Transverse colon (tissue), 4 donors: ENCODE data around the gene SARS2. TPM values are rescaled to one million over a fixed set of nuclear protein-coding genes. Genes with fewer than 3 reads are reported as not detected.

Source experiments
- DNase-seq: peaks from one replicate; pipeline ENCODE4 v3.0.0-alpha.2; 2019
- H3K27ac ChIP-seq, 4 donors: fragments of 200-600 bp; sonication (generic); 2 replicates each; pipeline ENCODE4 v1.5.1; 2016 to 2018; ENCODE audit warnings: inconsistent platforms in 4 of 4
- H3K27me3 ChIP-seq: fragments of 200-600 bp; sonication (generic); 2 replicates; pipeline ENCODE4 v1.5.1; 2017; ENCODE audit warnings: inconsistent platforms
- H3K36me3 ChIP-seq, 4 donors: fragments of 200-600 bp; sonication (generic); 2 replicates each; pipeline ENCODE4 v1.5.1; 2017 to 2019; ENCODE audit warnings: inconsistent platforms in 4 of 4
- H3K4me1 ChIP-seq, 4 donors: fragments of 200-600 bp; sonication (generic); 2 replicates each; pipeline ENCODE4 v1.5.1; 2017 to 2020; ENCODE audit warnings: inconsistent platforms in 4 of 4
- H3K4me3 ChIP-seq, 4 donors: fragments of 200-600 bp; sonication (generic); 1 replicate in 1 of 4; 2 replicates in 3 of 4; pipeline versions ENCODE4 v1.5.1 to v1.6.1; 2017 to 2019; ENCODE audit warnings: inconsistent platforms in 4 of 4
- H3K9me3 ChIP-seq, 2 donors: fragments of 200-600 bp; sonication (generic); 2 replicates each; pipeline ENCODE4 v1.5.1; 2017 to 2019; ENCODE audit warnings: inconsistent platforms in 2 of 2
- EP300 ChIP-seq: sonication (generic); formaldehyde crosslinking; IDR thresholded peaks from one replicate; pipeline ENCODE4 v1.6.1; 2017; ENCODE audit warnings: antibody characterized with exemption, low read depth
- POLR2A ChIP-seq: fragments of 450-650 bp; IDR thresholded peaks from one replicate; pipeline ENCODE4 v1.6.1; 2016; ENCODE audit warnings: antibody characterized with exemption, mild to moderate bottlenecking, moderate library complexity
- POLR2AphosphoS5 ChIP-seq, 3 donors: sonication (generic); formaldehyde crosslinking; IDR thresholded peaks; one replicate each; pipeline ENCODE4 v1.6.1; 2016; ENCODE audit warnings: antibody characterized with exemption in 3 of 3
- WGBS, 2 donors: methylation state at CpG; one replicate each; pipeline ENCODE4 v1.1.5; 2018; ENCODE audit warnings: low coverage in 1 of 2; 5-methylcytosine and 5-hydroxymethylcytosine counted together
- in situ Hi-C, 4 donors: fragments of 200-750 bp; cut with MboI; loops; one replicate each; pipeline versions ENCODE4 v1.15.0 to v1.15.1; 2017; ENCODE audit warnings: low sequenced_read_pairs in 3 of 4, low pct_ligation_motif_present in 1 of 4, low pct_unique_long_range_greater_than_20kb in 1 of 4
- intact Hi-C: fragments of 100-400 bp; cut with DNase I; formaldehyde crosslinking; loops from one replicate; pipeline ENCODE4 v1.15.1; 2023; ENCODE audit warnings: low total_unique reads
- total RNA-seq, 4 donors: library from RNA; depleted of rRNA; stranded (reverse); fragments of >200 nt; gene quantifications; one replicate each; pipeline ENCODE4 v1.1.0, GENCODE V29; 2016
- TF ChIP-seq, protein P1 (sequence below), 5 experiments: fragments of 200-600 bp in 3 of 5; fragments of 450-650 bp in 2 of 5; sonication (generic) in 3 of 5; IDR thresholded peaks; 1 replicate in 2 of 5; 2 replicates in 3 of 5; pipeline ENCODE4 v1.5.1; 2016 to 2017; ENCODE audit warnings: antibody characterized with exemption in 5 of 5, inconsistent platforms in 3 of 5, mild to moderate bottlenecking in 2 of 5, moderate library complexity in 1 of 5

Gene SARS2
- total RNA-seq, 4 donors from 2014 or later = 21.4 to 186 (median 42.7) TPM

DNA sequence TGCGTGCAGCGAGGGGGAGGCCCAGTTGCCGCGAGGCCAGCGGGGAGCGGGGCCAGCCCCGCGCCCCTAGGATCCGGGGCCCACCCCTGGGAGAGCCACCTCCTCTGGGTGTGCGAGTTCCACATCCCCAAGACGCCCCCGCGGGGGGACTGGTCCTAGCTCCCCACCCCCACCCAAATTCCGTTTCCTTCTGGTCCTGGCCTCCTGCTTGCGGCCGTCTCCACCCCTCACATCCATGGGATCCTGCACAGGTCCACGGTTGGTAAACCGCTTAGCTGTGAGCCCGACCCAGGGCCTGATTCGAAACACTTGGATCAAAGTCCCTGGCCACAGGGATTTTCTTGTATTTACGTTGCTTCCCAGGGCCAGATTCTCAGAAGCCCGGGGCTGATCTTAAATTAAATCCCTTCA lies 45.3 kb upstream of the SARS2 start:
- no peaks in the 10 kb centered on the region for H3K36me3 ChIP-seq
- no peaks in the 10 kb centered on the region for H3K9me3 ChIP-seq
- TF ChIP-seq EP300 (no peak), POLR2AphosphoS5 (IDR thresholded peaks at IDR 0.05) (no peak), POLR2A (no peak)
- TF ChIP-seq, protein P1, sequence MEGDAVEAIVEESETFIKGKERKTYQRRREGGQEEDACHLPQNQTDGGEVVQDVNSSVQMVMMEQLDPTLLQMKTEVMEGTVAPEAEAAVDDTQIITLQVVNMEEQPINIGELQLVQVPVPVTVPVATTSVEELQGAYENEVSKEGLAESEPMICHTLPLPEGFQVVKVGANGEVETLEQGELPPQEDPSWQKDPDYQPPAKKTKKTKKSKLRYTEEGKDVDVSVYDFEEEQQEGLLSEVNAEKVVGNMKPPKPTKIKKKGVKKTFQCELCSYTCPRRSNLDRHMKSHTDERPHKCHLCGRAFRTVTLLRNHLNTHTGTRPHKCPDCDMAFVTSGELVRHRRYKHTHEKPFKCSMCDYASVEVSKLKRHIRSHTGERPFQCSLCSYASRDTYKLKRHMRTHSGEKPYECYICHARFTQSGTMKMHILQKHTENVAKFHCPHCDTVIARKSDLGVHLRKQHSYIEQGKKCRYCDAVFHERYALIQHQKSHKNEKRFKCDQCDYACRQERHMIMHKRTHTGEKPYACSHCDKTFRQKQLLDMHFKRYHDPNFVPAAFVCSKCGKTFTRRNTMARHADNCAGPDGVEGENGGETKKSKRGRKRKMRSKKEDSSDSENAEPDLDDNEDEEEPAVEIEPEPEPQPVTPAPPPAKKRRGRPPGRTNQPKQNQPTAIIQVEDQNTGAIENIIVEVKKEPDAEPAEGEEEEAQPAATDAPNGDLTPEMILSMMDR (IDR thresholded peaks at IDR 0.05) = no peak
- peak overlapping the region; percentile 82 to 93 (median 86) for H3K27ac ChIP-seq
- peaks cover 37% of the 10 kb centered on the region for H3K27me3 ChIP-seq
- intact Hi-C loops = no loop called here
- H3K4me3 ChIP-seq = peak overlapping the region; percentile 34 to 60 (median 45)
- 0 to 3% methylated on average over 1 to 12 of the region's 22 CpGs for WGBS, 2 donors
- in situ Hi-C loops = no loop called here
- H3K4me1 ChIP-seq = peaks cover 0 to 26% (median 11%) of the 10 kb centered on the region in 4 donors
- no peak for DNase-seq

- peak; percentile 27 for DNase-seq
- Histone ChIP-seq H3K27me3 (peaks cover 37% of the 10 kb centered on the region), H3K36me3 (no peaks in the 10 kb centered on the region), H3K4me1 (peaks cover 0 to 26% (median 11%) of the 10 kb centered on the region in 4 donors), H3K4me3 (peak within 1 kb of the TSS; percentile 42 to 61 (median 54)), H3K27ac (peak within 1 kb of the TSS; percentile 82 to 93 (median 86)), H3K9me3 (no peaks in the 10 kb centered on the region)
- intact Hi-C loops (no loop called here), in situ Hi-C loops (no loop called here)
- TF ChIP-seq POLR2A (no peak), EP300 (no peak), POLR2AphosphoS5 (IDR thresholded peaks at IDR 0.05) (no peak)
- TF ChIP-seq, protein P1 (IDR thresholded peaks at IDR 0.05) = no peak
- WGBS, 2 donors = 19% methylated on average over 22 of the region's 63 CpGs; no CpG with 5 or more reads in 1 of the 2 donors
These were observed 44.8 kb upstream of the SARS2 start, which contains the start of gene FBXO17 for GRCh38 chr19:38975214-38975860. Gene FBXO17, minus strand, starts transcription at chr19:38975742. Its CDS starts 25,423 bp downstream, at chr19:38950319.

DNA sequence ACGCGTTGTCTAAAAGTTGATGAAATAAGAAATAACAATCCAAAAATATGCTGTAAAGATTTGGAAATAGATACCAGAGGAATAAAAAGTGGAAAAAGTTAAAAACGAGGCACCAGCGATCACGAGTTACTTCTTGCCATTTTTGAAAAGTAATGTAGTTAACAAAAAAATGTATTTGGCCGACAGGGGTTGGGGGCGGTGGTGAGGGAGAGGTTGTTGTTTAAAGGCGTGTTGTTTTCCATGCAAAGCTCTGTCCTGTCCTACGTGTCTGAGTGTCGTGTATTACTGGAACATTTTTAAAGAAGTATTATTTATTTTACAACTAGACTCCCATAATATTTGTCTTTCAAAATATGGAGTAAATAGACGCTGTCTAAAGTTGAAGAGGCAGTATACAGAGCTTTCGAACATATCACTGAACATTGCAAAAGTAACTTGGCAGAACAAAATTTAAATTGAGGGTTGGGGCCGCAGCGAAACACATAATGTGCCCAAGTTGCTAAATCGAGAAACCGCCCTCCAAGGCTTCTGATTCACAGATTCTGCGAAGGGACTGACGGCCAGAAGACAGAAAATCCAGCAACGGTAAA lies 44.2 kb upstream of the SARS2 start:
- Histone ChIP-seq H3K9me3 (no peaks in the 10 kb centered on the region), H3K36me3 (no peaks in the 10 kb centered on the region), H3K27me3 (peaks cover 37% of the 10 kb centered on the region), H3K4me1 (peaks cover 0 to 26% (median 11%) of the 10 kb centered on the region in 4 donors), H3K27ac (peak overlapping the region; percentile 82 to 93 (median 86)), H3K4me3 (peak overlapping the region; percentile 42 to 61 (median 54))
- TF ChIP-seq POLR2A = no peak
- TF ChIP-seq, protein P1 (IDR thresholded peaks at IDR 0.05) = no peak
- TF ChIP-seq POLR2AphosphoS5 (IDR thresholded peaks at IDR 0.05) = no peak
- TF ChIP-seq EP300 = no peak
- no peak for DNase-seq
- WGBS, 2 donors = 49 to 53% methylated on average over 12 to 19 of the region's 19 CpGs
- in situ Hi-C loops (loop anchor here in 1 of 4 donors (25.0 kb wide), 1 partner anchor 562 kb away; the partner anchor contains the start of gene FAM98C), intact Hi-C loops (no loop called here)

GRCh38 chr19:38971672-38972071 lies 41.1 kb upstream of the SARS2 start:
- H3K4me3 ChIP-seq = no peak overlapping the region
- H3K27me3 ChIP-seq = peaks cover 28% of the 10 kb centered on the region
- no peaks in the 10 kb centered on the region for H3K9me3 ChIP-seq
- TF ChIP-seq, protein P1 (IDR thresholded peaks at IDR 0.05) = no peak
- no peaks in the 10 kb centered on the region for H3K36me3 ChIP-seq
- in situ Hi-C loops = loop anchor here in 1 of 4 donors (25.0 kb wide), 1 partner anchor 559 kb away; the partner anchor contains the start of gene FAM98C
- peaks cover 0 to 24% (median 10%) of the 10 kb centered on the region in 4 donors for H3K4me1 ChIP-seq
- DNase-seq = no peak
- intact Hi-C loops = no loop called here
- 67 to 89% methylated on average over 1 to 2 of the region's 2 CpGs for WGBS, 2 donors
- no peak overlapping the region for H3K27ac ChIP-seq
